A549 (cell line): ENCODE measurements around the gene GNB5. TPM values are rescaled to one million over a fixed set of nuclear protein-coding genes. Genes with fewer than 3 reads are reported as not detected.

ENCODE experiments used
- ATAC-seq, 2 experiments: fragments of 200-7000 bp in 1 of 2; fragments of >200 bp in 1 of 2; cut with Nextera tagmentation in 1 of 2; cut with Tn5 transposase in 1 of 2; 3 replicates each; pipeline versions ENCODE4 v1.8.0 to v1.9.1; 2018 to 2020; ENCODE audit warnings: mild to moderate bottlenecking in 1 of 2, moderate library complexity in 1 of 2
- CTCF ChIA-PET: fragments of 300-600 bp; sonication (Branson Sonifier 250); formaldehyde crosslinking; extraction: SDS; loops from one replicate; lab custom pipeline; 2021; ENCODE audit warnings: antibody characterized with exemption, inconsistent platforms; lab: Yijun Ruan, JAX
- POLR2A ChIA-PET: fragments of 350-600 bp; formaldehyde crosslinking; extraction: SDS; loops from one replicate; lab custom pipeline; 2021; ENCODE audit warnings: antibody characterized with exemption, inconsistent platforms; lab: Yijun Ruan, JAX
- DNase-seq, 2 experiments: peaks; one replicate each; pipeline versions ENCODE4 v3.0.0 to v3.0.0-alpha.2; 2011 to 2016; ENCODE audit warnings: low read depth in 1 of 2, low spot score in 1 of 2
- FAIRE-seq: peaks from 2 replicates; lab custom pipeline; 2011; peaks lifted over from hg19 to GRCh38; lab: Jason Lieb, UNC
- H3K27ac ChIP-seq, 2 experiments: fragments of >200 bp; sonication (Bioruptor Twin); formaldehyde crosslinking; 3 replicates each; pipeline ENCODE4 v1.5.1; 2016 to 2017
- H3K4me1 ChIP-seq: fragments of >200 bp; sonication (Bioruptor Twin); formaldehyde crosslinking; 3 replicates; pipeline ENCODE4 v1.6.1; 2016
- H3K4me2 ChIP-seq: fragments of >200 bp; sonication (Bioruptor Twin); formaldehyde crosslinking; 3 replicates; pipeline ENCODE4 v1.6.1; 2016
- H3K4me3 ChIP-seq: fragments of >200 bp; sonication (Bioruptor Twin); formaldehyde crosslinking; 3 replicates; pipeline ENCODE4 v1.5.1; 2016
- H3K9me3 ChIP-seq: fragments of >200 bp; sonication (Bioruptor Twin); formaldehyde crosslinking; 3 replicates; pipeline ENCODE4 v1.6.1; 2016
- ATOH8 ChIP-seq: fragments of 250-450 bp; sonication (Bioruptor Pico); IDR thresholded peaks from 2 replicates; pipeline ENCODE4 v1.5.0; 2020; ENCODE audit warnings: low read depth, mild to moderate bottlenecking, moderate library complexity
- CBX2 ChIP-seq: fragments of 200-600 bp; sonication (generic); IDR thresholded peaks from 2 replicates; pipeline ENCODE4 v1.6.1; 2016; ENCODE audit warnings: low read depth, mild to moderate bottlenecking, borderline replicate concordance
- CHD2 ChIP-seq: fragments of 150-350 bp; IDR thresholded peaks from 2 replicates; pipeline ENCODE4 v1.6.1; 2014; ENCODE audit warnings: low read length; ENCODE audit not compliant: partially characterized antibody
- CTCF ChIP-seq: fragments of >200 bp; sonication (Bioruptor Twin); formaldehyde crosslinking; IDR thresholded peaks from 3 replicates; pipeline ENCODE4 v1.5.1; 2016
- E2F6 ChIP-seq: IDR thresholded peaks from 2 replicates; pipeline ENCODE4 v1.6.1; 2012; ENCODE audit warnings: low read depth, borderline replicate concordance
- ELK1 ChIP-seq: fragments of 150-350 bp; IDR thresholded peaks from 2 replicates; pipeline ENCODE4 v1.6.1; 2014; ENCODE audit warnings: low read depth, mild to moderate bottlenecking, low read length
- GATA3 ChIP-seq: IDR thresholded peaks from 2 replicates; pipeline ENCODE4 v1.6.1; 2012; ENCODE audit warnings: borderline replicate concordance
- HDAC2 ChIP-seq: fragments of 200-600 bp; sonication (generic); IDR thresholded peaks from 2 replicates; pipeline ENCODE4 v1.6.1; 2016
- HEYL ChIP-seq: fragments of 250-450 bp; sonication (Bioruptor Pico); IDR thresholded peaks from 2 replicates; pipeline ENCODE4 v1.8.0; 2021; ENCODE audit warnings: mild to moderate bottlenecking, moderate library complexity
- HMGXB4 ChIP-seq: fragments of 250-450 bp; sonication (Bioruptor Pico); IDR thresholded peaks from 2 replicates; pipeline ENCODE4 v1.5.0; 2021; ENCODE audit warnings: mild to moderate bottlenecking, moderate library complexity, borderline replicate concordance
- HOXA7 ChIP-seq: fragments of 250-450 bp; sonication (Bioruptor Pico); IDR thresholded peaks from 2 replicates; pipeline ENCODE4 v1.5.0; 2020; ENCODE audit warnings: mild to moderate bottlenecking, moderate library complexity
- KDM5A ChIP-seq: fragments of 200-600 bp; sonication (generic); IDR thresholded peaks from 2 replicates; pipeline ENCODE4 v1.6.1; 2016; ENCODE audit warnings: antibody characterized with exemption, mild to moderate bottlenecking
- NFE2L2 ChIP-seq: fragments of 150-350 bp; conservative IDR thresholded peaks from 2 replicates; pipeline ENCODE4 v1.6.1; 2014; ENCODE audit warnings: low read length
- NPAS2 ChIP-seq: fragments of 250-450 bp; sonication (Bioruptor Pico); IDR thresholded peaks from 2 replicates; pipeline ENCODE4 v1.8.0; 2022; ENCODE audit warnings: mild to moderate bottlenecking, moderate library complexity, borderline replicate concordance
- PBX3 ChIP-seq: IDR thresholded peaks from 2 replicates; pipeline ENCODE4 v1.6.1; 2012
- POLR2A ChIP-seq: IDR thresholded peaks from 2 replicates; pipeline ENCODE4 v1.6.1; 2012; ENCODE audit warnings: mild to moderate bottlenecking, low read length
- POLR2AphosphoS2 ChIP-seq: conservative IDR thresholded peaks from 2 replicates; pipeline ENCODE4 v1.6.1; 2012; ENCODE audit warnings: low read length, improper control_type of control experiment, inconsistent platforms
- RAD21 ChIP-seq, 2 experiments: fragments of >200 bp in 1 of 2; sonication (Bioruptor Twin) in 1 of 2; formaldehyde crosslinking in 1 of 2; IDR thresholded peaks in 1 of 2; conservative IDR thresholded peaks in 1 of 2; 2 replicates in 1 of 2; 3 replicates in 1 of 2; pipeline ENCODE4 v1.6.1; 2012 to 2018; ENCODE audit warnings: inconsistent platforms in 1 of 2
- RARB ChIP-seq: fragments of 250-450 bp; sonication (Bioruptor Pico); IDR thresholded peaks from 2 replicates; pipeline ENCODE4 v1.8.0; 2021; ENCODE audit warnings: mild to moderate bottlenecking, moderate library complexity
- RNF2 ChIP-seq: fragments of 200-600 bp; sonication (generic); IDR thresholded peaks from 2 replicates; pipeline ENCODE4 v1.6.1; 2016; ENCODE audit warnings: low read depth, mild to moderate bottlenecking, antibody characterized with exemption, moderate library complexity, borderline replicate concordance
- SMC3 ChIP-seq: fragments of >200 bp; sonication (Bioruptor Twin); formaldehyde crosslinking; IDR thresholded peaks from 3 replicates; pipeline ENCODE4 v1.6.1; 2018; ENCODE audit warnings: inconsistent platforms
- USF2 ChIP-seq: fragments of 450-650 bp; IDR thresholded peaks from 2 replicates; pipeline ENCODE4 v1.6.1; 2014; ENCODE audit warnings: antibody characterized with exemption
- ZC3H11A ChIP-seq: fragments of 450-650 bp; IDR thresholded peaks from 2 replicates; pipeline ENCODE4 v1.6.1; 2014; ENCODE audit warnings: antibody characterized with exemption, mild to moderate bottlenecking
- ZNF302 ChIP-seq: fragments of 250-450 bp; sonication (Bioruptor Pico); IDR thresholded peaks from 2 replicates; pipeline ENCODE4 v1.9.0; 2021; ENCODE audit warnings: inconsistent platforms, mild to moderate bottlenecking, moderate library complexity
- WGBS: methylation state at CpG from one replicate; pipeline ENCODE4 v1.1.6; 2017; ENCODE audit errors: missing lambda C conversion rate; 5-methylcytosine and 5-hydroxymethylcytosine counted together
- polyA plus RNA-seq, 4 experiments: library from polyadenylated mRNA; depleted of rRNA in 3 of 4; stranded (reverse); fragments of >200 nt; fragmentation: RNase III in 1 of 4; extraction: RNeasy Plus Mini Kit Qiagen cat#74134 plus additional on column Dnase treatment in 1 of 4; gene quantifications; 2 replicates in 3 of 4; 3 replicates in 1 of 4; pipeline ENCODE4 v1.2.3, GENCODE V29; 2011 to 2017

GNB5 gene
- polyA plus RNA-seq, 2 of the 4 experiments (the other 2 are of a cell fraction), result 57.2 to 67.5 TPM

GRCh38 chr15:52080031-52080430 lies 111.2 kb downstream of the GNB5 start:
- FAIRE-seq, result no peak
- Histone ChIP-seq H3K9me3 (no peaks in the 10 kb centered on the region), H3K4me2 (no peak overlapping the region), H3K27ac (peak overlapping the region in 1 of 2 experiments; percentile 43; a peak in 3 of 6 replicates), H3K4me3 (no peak overlapping the region), H3K4me1 (peaks cover 34% of the 10 kb centered on the region)
- ChIA-PET POLR2A (interaction anchor here (0.6 kb wide), 1 partner anchor 857 kb away, joined by 3 read pairs; no protein-coding TSS in a partner anchor), CTCF (interaction anchor here (0.5 to 7.6 kb wide), 27 partner anchors 7 to 430 kb away, joined by 3 to 89 read pairs (median 4); partner anchors contain the start of gene LEO1)
- ATAC-seq, result no peak
- 64% methylated on average over 5 of the region's 5 CpGs for WGBS
- no peak for TF ChIP-seq CHD2
- TF ChIP-seq HOXA7 (CRISPR knock-in tag), result no peak
- peak in 1 of 2 experiments; percentile 70 for DNase-seq

GRCh38 chr15:52078876-52079700 lies 112.1 kb downstream of the GNB5 start:
- FAIRE-seq (no peak), DNase-seq (peak; percentile 79 to 82)
- Histone ChIP-seq H3K9me3 (no peaks in the 10 kb centered on the region), H3K4me1 (peaks cover 34% of the 10 kb centered on the region)
- ChIA-PET POLR2A (interaction anchor here (1.0 to 1.9 kb wide), 2 partner anchors 59 to 108 kb away, joined by 6 read pairs; partner anchors contain the start of gene LEO1), CTCF (interaction anchor here (0.6 to 7.6 kb wide), 54 partner anchors 8 to 302 kb away, joined by 3 to 89 read pairs (median 4); partner anchors contain the start of genes BCL2L10 and LEO1)
- WGBS, result 45% methylated on average over 13 of the region's 13 CpGs
- TF ChIP-seq ELK1 (no peak), POLR2A (no peak), CTCF (peak; percentile 93), ZC3H11A (no peak), ATOH8 (CRISPR knock-in tag) (no peak), KDM5A (no peak), USF2 (no peak), HDAC2 (no peak), NFE2L2 (no peak), RARB (no peak), E2F6 (no peak), RAD21 (conservative IDR thresholded peaks at IDR 0.05 in 1 of 2, IDR thresholded peaks at IDR 0.05 in 1 of 2) (peak; percentile 81 to 88), HMGXB4 (no peak), POLR2AphosphoS2 (no peak), CBX2 (no peak), NPAS2 (CRISPR knock-in tag) (no peak), HEYL (CRISPR knock-in tag) (no peak), ZNF302 (CRISPR knock-in tag) (no peak), SMC3 (peak; percentile 89), GATA3 (no peak), RNF2 (no peak), PBX3 (no peak)
- TF ChIP-seq, all 56 proteins: peak for 3
- H3K4me2 ChIP-seq, result peak overlapping the region; percentile 13; the same call in 2 of the 3 replicates
- ATAC-seq, result peak; percentile 55 to 87; a peak in 4 of 6 replicates
- no peak overlapping the region for H3K4me3 ChIP-seq
- peak overlapping the region; percentile 69 to 82 for H3K27ac ChIP-seq
